ENCODE results near the gene DOK4.

DOK4 gene

GRCh38 chr16:57483725-57484514 lies 2.4 kb downstream of the DOK4 start:
- no peak overlapping the region for H3K9ac ChIP-seq (ENCODE audit: insufficient read length)
- TF ChIP-seq POLR2AphosphoS5 (IDR thresholded peaks at IDR 0.05; ENCODE audit: borderline replicate concordance, low read depth, low read length) (no peak), EZH2 (IDR thresholded peaks at IDR 0.05) (no peak), FOXP2 (optimal IDR thresholded peaks at IDR 0.05; ENCODE audit: control extremely low read depth, extremely low read length, insufficient read depth) (no peak)
- no peaks in the 10 kb centered on the region for H3K9me3 ChIP-seq (ENCODE audit: low read depth, low read length)
- H3K36me3 ChIP-seq (ENCODE audit: insufficient read depth, low read length): no peaks in the 10 kb centered on the region
- no peak for DNase-seq (ENCODE audit: low read depth, low spot score)
- no peak overlapping the region for H3K27ac ChIP-seq
- H3K4me3 ChIP-seq: no peak overlapping the region

GRCh38 chr16:57482845-57483545 lies 3.3 kb downstream of the DOK4 start:
- H3K9me3 ChIP-seq (ENCODE audit: low read depth, low read length): no peaks in the 10 kb centered on the region
- no peaks in the 10 kb centered on the region for H3K36me3 ChIP-seq (ENCODE audit: insufficient read depth, low read length)
- H3K9ac ChIP-seq (ENCODE audit: insufficient read length): no peak overlapping the region
- no peak overlapping the region for H3K4me3 ChIP-seq
- H3K27ac ChIP-seq: no peak overlapping the region
- DNase-seq (ENCODE audit: low read depth, low spot score): no peak
- TF ChIP-seq EZH2 (IDR thresholded peaks at IDR 0.05) (no peak), FOXP2 (optimal IDR thresholded peaks at IDR 0.05; ENCODE audit: control extremely low read depth, extremely low read length, insufficient read depth) (no peak), POLR2AphosphoS5 (IDR thresholded peaks at IDR 0.05; ENCODE audit: borderline replicate concordance, low read depth, low read length) (no peak)

- no peaks in the 10 kb centered on the region for H3K36me3 ChIP-seq (ENCODE audit: insufficient read depth, low read length)
- no peak overlapping the region for H3K27ac ChIP-seq
- no peak overlapping the region for H3K9ac ChIP-seq (ENCODE audit: insufficient read length)
- TF ChIP-seq FOXP2 (optimal IDR thresholded peaks at IDR 0.05; ENCODE audit: control extremely low read depth, extremely low read length, insufficient read depth) (no peak), EZH2 (IDR thresholded peaks at IDR 0.05) (no peak), POLR2AphosphoS5 (IDR thresholded peaks at IDR 0.05; ENCODE audit: borderline replicate concordance, low read depth, low read length) (no peak)
- DNase-seq (ENCODE audit: low read depth, low spot score): no peak
- H3K9me3 ChIP-seq (ENCODE audit: low read depth, low read length): no peaks in the 10 kb centered on the region
- no peak overlapping the region for H3K4me3 ChIP-seq
Observed at GRCh38 chr16:57481421-57481820, 4.9 kb downstream of the DOK4 start.

GRCh38 chr16:57480754-57481230 lies 5.5 kb downstream of the DOK4 start:
- no peaks in the 10 kb centered on the region for H3K36me3 ChIP-seq (ENCODE audit: insufficient read depth, low read length)
- no peak overlapping the region for H3K27ac ChIP-seq
- no peak overlapping the region for H3K9ac ChIP-seq (ENCODE audit: insufficient read length)
- H3K4me3 ChIP-seq: no peak overlapping the region
- H3K9me3 ChIP-seq (ENCODE audit: low read depth, low read length): no peaks in the 10 kb centered on the region
- no peak for DNase-seq (ENCODE audit: low read depth, low spot score)
- TF ChIP-seq FOXP2 (optimal IDR thresholded peaks at IDR 0.05; ENCODE audit: control extremely low read depth, extremely low read length, insufficient read depth) (no peak), POLR2AphosphoS5 (IDR thresholded peaks at IDR 0.05; ENCODE audit: borderline replicate concordance, low read depth, low read length) (no peak), EZH2 (IDR thresholded peaks at IDR 0.05) (no peak)

GRCh38 chr16:57479976-57480753 lies 6.1 kb downstream of the DOK4 start:
- H3K27ac ChIP-seq: no peak overlapping the region
- H3K4me3 ChIP-seq: no peak overlapping the region
- H3K9ac ChIP-seq (ENCODE audit: insufficient read length): no peak overlapping the region
- TF ChIP-seq EZH2 (IDR thresholded peaks at IDR 0.05) (no peak), FOXP2 (optimal IDR thresholded peaks at IDR 0.05; ENCODE audit: control extremely low read depth, extremely low read length, insufficient read depth) (no peak), POLR2AphosphoS5 (IDR thresholded peaks at IDR 0.05; ENCODE audit: borderline replicate concordance, low read depth, low read length) (no peak)
- no peaks in the 10 kb centered on the region for H3K36me3 ChIP-seq (ENCODE audit: insufficient read depth, low read length)
- DNase-seq (ENCODE audit: low read depth, low spot score): no peak
- H3K9me3 ChIP-seq (ENCODE audit: low read depth, low read length): no peaks in the 10 kb centered on the region

- Histone ChIP-seq H3K36me3 (ENCODE audit: insufficient read depth, low read length) (no peaks in the 10 kb centered on the region), H3K27ac (no peak overlapping the region), H3K9me3 (ENCODE audit: low read depth, low read length) (no peaks in the 10 kb centered on the region), H3K9ac (ENCODE audit: insufficient read length) (no peak overlapping the region), H3K4me3 (no peak overlapping the region)
- TF ChIP-seq POLR2AphosphoS5 (IDR thresholded peaks at IDR 0.05; ENCODE audit: borderline replicate concordance, low read depth, low read length) (no peak), EZH2 (IDR thresholded peaks at IDR 0.05) (no peak), FOXP2 (optimal IDR thresholded peaks at IDR 0.05; ENCODE audit: control extremely low read depth, extremely low read length, insufficient read depth) (no peak)
- DNase-seq (ENCODE audit: low read depth, low spot score): no peak
Observed at GRCh38 chr16:57479205-57479975, 6.9 kb downstream of the DOK4 start.

GRCh38 chr16:57478396-57479204 lies 7.7 kb downstream of the DOK4 start:
- TF ChIP-seq FOXP2 (optimal IDR thresholded peaks at IDR 0.05; ENCODE audit: control extremely low read depth, extremely low read length, insufficient read depth) (no peak), EZH2 (IDR thresholded peaks at IDR 0.05) (no peak), POLR2AphosphoS5 (IDR thresholded peaks at IDR 0.05; ENCODE audit: borderline replicate concordance, low read depth, low read length) (no peak)
- Histone ChIP-seq H3K9me3 (ENCODE audit: low read depth, low read length) (no peaks in the 10 kb centered on the region), H3K36me3 (ENCODE audit: insufficient read depth, low read length) (no peaks in the 10 kb centered on the region), H3K9ac (ENCODE audit: insufficient read length) (no peak overlapping the region), H3K4me3 (no peak overlapping the region), H3K27ac (no peak overlapping the region)
- no peak for DNase-seq (ENCODE audit: low read depth, low spot score)
